HG02588 (cell line): Measurements from ENCODE around the gene PNPLA7.
"Not testable (repeated sequence)": the region's sequence is repeated elsewhere in the genome, so short reads cannot be mapped to it uniquely, and the experiment has no call there.

Source experiments
- ATAC-seq: cut with Tn5 transposase; IDR thresholded peaks from one replicate; pipeline ENCODE4 v1.9.1; 2021; ENCODE audit warnings: mild to moderate bottlenecking, moderate library complexity; ENCODE audit not compliant: unreplicated experiment

Gene PNPLA7

GRCh38 chr9:137543237-137543963, 6.8 kb downstream of the PNPLA7 start:
- ATAC-seq = no peak

- no peak for ATAC-seq
These were observed 7.7 kb downstream of the PNPLA7 start for GRCh38 chr9:137542486-137542885.

GRCh38 chr9:137540536-137540935, 9.7 kb downstream of the PNPLA7 start:
- ATAC-seq = no peak

- no peak for ATAC-seq
These were observed 12.1 kb downstream of the PNPLA7 start for GRCh38 chr9:137538058-137538457.

DNA sequence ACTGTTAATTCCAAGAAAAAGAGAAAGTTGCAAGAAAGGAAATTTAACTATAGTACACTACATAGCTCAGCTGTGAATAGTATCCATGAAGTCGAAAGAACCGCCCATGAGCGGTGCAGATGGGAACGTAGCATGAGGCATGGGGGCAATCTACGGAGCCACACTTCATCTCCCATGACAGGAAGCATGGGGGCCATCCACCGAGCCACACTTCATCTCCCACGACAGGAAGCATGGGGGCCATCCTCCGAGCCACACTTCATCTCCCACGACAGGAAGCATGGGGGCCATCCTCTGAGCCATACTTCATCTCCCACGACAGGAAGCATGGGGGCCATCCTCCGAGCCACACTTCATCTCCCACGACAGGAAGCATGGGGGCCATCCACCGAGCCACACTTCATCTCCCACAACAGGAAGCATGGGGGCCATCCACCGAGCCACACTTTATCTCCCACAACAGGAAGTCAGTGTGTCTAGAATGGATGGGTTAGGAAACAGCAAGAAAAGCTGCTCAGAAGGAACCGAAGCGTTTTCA, 13.5 kb downstream of the PNPLA7 start:
- not testable (repeated sequence) for ATAC-seq

DNA sequence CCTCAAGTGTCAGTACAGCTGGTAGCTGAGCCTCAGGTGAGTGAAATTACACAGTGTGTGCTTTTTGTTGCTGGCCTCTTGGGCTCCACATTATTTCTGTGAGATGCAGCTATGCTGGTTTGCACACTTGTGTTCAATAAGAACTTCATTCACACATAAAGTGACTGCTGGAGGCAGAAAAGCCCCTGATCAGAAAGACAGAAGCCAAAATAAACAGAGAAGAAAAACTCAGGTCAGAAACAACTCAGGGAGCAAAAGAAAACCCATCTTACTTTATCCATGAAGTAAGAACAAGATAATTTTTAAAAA, 15.1 kb downstream of the PNPLA7 start:
- no peak for ATAC-seq

DNA sequence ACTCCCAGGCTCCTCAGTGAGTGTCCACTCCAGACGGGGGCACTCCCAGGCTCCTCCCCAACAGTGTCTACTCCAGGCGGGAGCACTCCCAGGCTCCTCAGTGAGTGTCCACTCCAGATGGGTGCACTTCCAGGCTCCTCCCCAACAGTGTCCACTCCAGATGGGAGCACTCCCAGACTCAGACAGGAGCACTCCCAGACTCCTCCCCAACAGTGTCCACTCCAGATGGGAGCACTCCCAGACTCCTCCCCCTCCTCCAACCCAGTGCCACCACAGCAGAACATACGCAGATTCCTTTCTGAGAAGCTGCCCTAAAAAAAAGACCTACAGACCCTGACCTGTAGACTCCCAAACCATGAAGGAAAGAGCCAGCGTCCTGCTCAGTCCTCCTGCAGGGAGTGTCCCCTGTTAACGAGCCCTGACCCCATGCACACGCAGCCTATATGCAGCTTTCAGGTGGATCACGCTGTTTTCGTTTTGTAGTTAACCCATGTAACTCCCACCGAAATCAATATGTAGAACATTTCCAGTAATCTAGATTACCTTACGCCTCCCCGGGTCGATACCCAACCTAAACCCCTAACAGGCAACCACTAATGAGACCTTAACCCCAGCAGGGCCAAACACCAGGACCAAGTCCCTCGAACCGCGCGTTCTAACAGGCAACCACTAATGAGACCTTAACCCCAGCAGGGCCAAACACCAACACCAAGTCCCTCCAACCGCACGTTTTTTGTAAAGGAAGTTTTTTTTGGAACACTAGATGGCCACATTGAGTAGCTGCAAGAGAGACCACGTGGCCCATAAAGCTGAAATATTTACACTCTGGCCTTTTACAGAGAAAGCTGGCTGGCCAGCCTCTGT, 15.7 kb downstream of the PNPLA7 start:
- no peak for ATAC-seq

DNA sequence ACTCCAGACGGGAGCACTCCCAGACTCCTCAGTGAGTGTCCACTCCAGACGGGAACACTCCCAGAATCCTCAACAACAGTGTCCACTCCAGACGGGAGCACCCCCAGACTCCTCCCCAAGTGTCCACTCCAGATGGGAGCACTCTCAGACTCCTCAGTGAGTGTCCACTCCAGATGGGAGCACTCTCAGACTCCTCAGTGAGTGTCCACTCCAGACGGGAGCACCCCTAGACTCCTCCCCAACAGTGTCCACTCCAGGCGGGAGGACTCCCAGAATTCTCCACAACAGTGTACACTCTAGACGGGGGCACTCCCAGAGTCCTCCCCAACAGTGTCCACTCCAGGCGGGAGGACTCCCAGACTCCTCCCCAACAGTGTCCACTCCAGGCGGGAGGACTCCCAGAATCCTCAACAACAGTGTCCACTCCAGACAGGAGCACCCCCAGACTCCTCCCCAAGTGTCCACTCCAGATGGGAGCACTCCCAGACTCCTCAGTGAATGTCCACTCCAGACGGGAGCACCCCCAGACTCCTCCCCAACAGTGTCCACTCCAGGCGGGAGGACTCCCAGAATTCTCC, 17.2 kb downstream of the PNPLA7 start:
- ATAC-seq = not testable (repeated sequence)

DNA sequence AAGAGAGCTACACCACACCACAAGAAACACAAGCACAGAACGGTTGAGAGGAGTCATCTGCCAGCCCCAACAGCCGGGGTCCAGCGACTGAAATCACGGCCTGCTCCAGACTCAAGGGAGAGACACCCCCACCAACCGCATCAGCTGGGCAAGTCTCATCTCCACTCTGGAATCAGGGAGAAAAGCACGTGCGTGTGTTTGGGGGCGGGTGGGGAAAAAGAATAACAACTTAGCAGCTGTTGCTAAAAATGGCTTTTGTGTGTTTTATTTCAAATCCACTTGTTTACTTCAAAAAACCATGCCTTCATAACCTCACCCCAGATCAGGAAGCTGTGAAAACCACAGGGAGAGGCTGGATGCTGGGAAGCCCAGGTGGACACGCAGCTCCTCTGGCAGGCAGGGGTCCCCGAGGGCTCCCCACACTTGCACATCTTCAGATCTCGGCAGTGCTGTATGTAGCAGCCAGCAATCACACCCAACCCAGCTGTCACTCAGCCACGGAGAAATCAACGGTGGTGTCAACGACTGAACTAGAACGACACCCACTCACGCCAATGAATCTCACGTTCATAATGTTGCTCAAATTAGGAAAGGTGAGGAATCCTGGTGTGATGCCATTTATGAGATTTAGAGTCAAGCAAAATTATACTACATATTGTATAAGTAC, 19.0 kb downstream of the PNPLA7 start:
- ATAC-seq = no peak

GRCh38 chr9:137530331-137530730, 19.9 kb downstream of the PNPLA7 start:
- no peak for ATAC-seq

DNA sequence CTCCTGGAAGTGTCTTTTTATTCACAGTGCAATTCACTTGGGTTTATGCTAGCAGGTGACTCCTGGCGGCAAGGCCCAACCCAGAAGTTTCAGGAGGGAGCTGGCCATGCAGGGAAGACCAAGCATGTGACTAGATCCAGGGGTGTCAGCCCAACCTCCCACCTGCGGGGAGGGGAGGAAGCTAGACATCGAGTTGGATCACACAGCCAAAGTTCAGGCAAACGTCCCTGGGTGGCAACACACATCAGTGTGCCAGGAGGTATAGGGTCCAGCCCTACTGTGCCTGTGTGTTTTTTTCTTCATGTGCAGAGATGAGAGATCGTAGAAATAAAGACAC, 25.3 kb downstream of the PNPLA7 start:
- ATAC-seq = no peak

GRCh38 chr9:137524161-137524980, 25.8 kb downstream of the PNPLA7 start:
- no peak for ATAC-seq

DNA sequence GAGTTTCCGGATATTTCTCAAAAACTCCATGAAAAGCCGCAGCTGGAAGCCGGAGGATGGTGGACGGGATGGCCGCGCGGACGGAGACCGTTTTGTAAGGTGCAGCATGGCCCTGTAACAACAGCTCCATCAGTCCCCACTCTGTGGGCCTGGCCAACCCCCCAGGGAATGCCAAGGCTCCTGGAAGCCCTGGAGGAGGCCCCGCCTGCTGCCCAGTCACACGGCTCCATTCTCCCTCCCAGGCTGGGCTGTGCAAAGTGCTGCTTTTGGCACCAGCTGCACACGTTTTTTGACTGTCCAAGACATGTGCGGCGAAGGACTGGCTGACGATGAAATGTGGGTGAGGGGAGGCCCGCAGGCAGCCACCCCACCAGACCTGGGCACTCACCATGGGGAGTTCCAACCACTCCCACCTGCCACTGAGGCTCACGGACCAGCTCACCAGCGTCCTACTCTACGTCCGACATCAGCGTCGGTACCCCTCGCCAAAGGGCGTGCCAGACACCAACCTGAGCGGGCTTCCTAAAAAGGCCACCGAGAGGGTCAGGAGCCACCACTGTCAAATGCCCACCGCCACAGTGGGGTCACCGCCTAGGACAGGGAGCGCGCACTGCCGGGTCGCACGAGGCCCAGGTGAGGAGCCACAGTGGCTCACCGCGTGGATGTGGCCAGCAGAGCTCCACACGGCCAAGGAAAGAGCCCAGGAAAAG, 27.3 kb downstream of the PNPLA7 start:
- no peak for ATAC-seq

- ATAC-seq = no peak
These were observed 28.7 kb downstream of the PNPLA7 start for GRCh38 chr9:137521405-137521985.

DNA sequence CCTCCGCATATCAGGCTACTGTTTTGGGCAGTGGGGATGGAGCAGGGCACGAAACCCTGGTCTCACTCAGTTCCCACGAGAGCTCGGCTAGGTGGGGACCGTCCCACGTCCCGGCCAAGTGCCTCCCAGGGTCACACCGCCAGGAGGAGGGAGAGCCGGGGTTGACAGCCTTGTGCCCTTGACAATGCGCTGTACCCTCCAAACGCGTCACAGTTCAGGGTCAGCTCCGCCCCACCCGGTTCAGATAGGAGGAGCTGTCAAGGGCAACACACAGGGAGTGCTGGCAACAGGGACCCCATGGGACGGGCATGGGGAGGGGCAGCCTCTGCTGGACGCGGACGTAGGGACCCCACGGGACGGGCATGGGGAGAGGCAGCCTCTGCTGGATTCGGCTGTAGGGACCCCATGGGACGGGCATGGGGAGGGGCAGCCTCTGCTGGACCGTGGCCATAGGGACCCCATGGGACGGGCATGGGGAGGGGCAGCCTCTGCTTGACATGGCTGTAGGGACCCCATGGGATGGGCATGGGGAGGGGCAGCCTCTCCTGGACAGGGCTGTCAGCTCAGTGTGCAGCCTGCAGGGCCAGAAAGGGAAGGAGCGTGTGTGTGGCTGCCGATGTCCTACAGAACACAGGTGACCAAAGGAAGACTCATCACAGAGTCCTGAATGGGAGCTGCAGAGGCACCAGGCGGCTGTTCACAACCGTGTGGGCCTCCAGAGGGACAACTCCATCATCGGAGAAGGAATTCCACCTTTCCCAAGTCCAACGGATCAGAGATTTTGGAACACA, 29.4 kb downstream of the PNPLA7 start:
- ATAC-seq = no peak

DNA sequence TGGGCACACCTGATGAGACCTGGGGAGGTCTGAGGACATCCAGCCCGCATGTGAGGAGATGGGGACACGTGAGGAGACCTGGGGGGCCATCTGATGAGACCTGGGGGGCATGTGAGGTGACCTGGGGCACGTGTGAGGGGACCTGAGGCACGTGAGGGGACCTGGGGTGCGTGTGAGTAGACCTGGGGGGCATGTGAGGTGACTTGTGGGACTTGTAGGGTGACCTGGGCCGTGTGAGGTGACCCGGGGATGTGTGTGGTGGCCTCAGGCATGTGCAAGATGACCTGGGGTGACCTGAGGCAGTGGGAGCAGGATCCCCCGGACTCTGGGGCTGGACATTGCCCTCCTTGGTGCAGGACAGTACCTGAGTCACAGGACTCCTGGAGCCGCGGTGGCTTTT, 30.6 kb downstream of the PNPLA7 start:
- no peak for ATAC-seq

DNA sequence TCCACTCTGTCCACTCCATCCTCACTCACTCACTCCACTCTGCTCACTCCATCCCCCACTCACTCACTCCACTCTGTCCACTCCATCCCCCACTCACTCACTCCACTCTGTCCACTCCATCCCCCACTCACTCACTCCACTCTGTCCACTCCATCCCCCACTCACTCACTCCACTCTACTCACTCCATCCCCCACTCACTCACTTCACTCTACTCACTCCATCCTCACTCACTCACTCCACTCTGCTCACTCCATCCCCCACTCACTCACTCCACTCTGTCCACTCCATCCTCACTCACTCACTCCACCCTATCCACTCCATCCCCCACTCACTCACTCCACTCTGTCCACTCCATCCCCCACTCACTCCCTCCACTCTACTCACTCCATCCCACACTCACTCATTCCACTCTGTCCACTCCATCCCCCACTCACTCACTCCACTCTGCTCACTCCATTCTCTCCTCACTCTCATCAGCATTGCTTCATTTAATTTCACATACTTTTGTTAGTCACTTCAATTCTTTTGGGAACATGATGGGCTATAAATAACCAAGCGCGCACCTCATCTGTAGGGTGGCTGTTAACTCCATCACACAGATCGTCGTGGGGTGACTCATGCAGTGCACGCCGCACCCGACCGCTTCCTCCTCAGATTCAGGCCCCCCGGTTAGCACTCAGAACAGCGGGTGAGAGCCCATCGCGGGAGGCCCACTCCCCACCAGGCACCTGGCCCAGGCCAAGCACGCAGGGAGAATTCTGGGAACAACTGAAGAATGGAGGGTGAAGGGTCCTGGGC, 31.3 kb downstream of the PNPLA7 start:
- not testable (repeated sequence) for ATAC-seq
